ENCODE results near the gene SHISAL2A. TPM values are rescaled to one million over a fixed set of nuclear protein-coding genes. Genes with fewer than 3 reads are reported as not detected.
A peak's percentile ranks its signal among the peaks of the same experiment; 100 is the strongest.

SHISAL2A gene
- 1 to 10 TPM; 1.2 to 2.4 (median 1.5) TPM for polyA plus RNA-seq (ENCODE audit: insufficient read length in 4 of 4)

DNA sequence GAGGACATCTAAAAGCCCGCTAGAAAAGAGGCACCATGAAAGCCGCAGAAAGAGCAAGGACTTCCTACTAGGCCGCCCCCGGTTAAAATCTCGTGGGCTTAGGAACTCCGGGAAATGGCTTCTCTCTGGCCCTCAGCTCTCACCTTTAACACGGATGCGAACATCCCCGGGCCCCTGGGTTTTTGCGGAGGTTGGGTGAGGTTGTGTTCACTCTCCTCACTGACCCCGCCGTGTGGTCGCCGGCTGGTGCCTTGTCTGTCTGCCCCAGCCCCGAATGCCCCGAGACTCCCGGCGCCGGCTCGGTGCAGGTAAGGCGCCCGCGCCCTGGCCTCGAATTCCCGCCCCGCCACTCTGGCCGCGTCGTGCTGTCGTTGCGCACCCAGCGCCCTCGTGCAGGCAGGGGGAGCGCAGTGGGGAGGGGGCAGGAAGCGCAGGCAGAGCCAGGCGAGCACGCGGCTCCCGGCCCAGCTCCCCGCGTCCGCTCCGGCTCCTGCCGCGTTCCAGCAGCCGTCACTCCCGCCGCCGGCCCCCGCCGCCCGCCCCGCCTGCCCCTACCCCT, at the start of gene SHISAL2A:
TSS of gene SHISAL2A (plus strand) at position 437 of the 559 bp plus-strand sequence. CDS start 326 bp downstream, outside the sequence.
- peak in 1 of 4 donors; percentile 29 for DNase-seq (ENCODE audit: low read depth in 4 of 4, low spot score in 2 of 4)

DNA sequence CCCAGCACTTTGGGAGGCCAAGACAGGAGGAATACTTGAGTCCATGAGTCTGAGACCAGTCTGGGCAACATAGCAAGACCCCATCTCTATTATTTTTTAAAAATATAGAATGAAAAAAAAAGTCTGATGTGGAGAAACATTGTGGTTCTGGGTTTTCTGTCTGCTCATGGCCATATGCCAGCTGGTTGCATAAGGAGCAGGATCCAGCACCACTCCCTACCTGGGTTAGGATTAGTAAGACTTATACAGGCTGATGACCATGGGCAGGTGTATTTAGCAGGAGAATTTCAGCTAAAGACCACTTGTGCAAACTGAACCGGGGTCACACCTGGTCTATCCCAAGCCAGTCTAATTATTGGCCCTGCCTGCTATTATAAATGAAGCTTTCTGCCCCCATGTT, 47.5 kb upstream of the SHISAL2A start:
- DNase-seq (ENCODE audit: low read depth in 4 of 4, low spot score in 2 of 4), result no peak

DNA sequence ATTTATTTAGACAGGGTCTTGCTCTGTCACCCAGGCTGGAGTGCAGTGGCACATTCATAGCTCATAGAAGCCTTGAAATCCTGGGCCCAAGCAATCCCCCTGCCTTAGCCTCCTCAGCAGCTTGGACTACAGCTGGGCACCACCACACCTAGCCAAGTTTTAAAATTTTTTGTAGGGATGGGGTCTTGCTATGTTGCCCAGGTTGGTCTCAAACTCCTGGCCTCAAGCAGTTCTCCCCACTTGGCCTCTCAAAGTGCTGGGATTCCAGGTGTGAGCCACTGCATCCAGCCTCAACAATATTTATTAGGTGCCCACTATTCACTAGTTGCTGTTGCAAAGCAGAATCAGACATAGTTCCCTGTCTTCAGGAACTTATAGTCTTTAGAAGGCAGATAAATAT, 44.9 kb upstream of the SHISAL2A start:
- DNase-seq (ENCODE audit: low read depth in 4 of 4, low spot score in 2 of 4), result no peak

DNA sequence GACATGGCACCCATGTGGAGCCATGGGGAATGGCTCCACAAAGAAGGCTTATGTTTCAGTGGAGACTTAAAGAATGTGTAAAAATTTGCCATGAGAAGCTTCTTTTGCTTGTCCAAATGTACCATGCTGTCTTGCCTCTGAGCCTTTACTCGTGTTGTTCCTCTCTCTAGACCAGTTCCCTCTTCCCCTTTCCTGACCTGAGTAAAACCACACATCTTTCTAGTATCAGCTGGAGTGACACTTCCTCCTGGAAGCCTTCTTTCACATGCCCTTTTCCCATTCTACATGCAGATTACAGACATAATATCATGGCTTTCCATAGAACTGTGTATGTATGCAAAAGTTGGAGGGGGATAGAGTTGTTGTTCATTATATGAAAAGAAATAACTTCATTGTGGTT, 44.4 kb upstream of the SHISAL2A start:
- no peak for DNase-seq (ENCODE audit: low read depth in 4 of 4, low spot score in 2 of 4)

DNA sequence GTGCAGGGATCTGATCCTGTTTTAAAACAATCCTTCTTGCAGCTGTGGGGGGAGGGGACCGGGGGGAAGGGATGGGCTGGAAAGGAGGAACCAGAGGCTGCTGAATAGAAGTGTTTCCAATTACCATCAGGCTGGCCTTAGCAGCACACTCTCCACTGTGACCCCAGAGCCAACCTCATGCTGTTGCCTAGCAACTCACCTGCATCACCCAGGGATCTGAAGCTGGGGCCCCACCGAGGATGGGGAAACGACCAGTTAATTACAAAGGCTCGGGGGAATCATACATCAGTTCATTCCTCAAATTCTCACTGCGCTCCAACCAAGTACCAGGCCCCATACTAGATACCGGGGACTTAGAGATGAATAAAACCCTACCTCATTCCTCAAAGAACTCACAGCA, 42.7 kb upstream of the SHISAL2A start:
- DNase-seq (ENCODE audit: low read depth in 4 of 4, low spot score in 2 of 4), result no peak

DNA sequence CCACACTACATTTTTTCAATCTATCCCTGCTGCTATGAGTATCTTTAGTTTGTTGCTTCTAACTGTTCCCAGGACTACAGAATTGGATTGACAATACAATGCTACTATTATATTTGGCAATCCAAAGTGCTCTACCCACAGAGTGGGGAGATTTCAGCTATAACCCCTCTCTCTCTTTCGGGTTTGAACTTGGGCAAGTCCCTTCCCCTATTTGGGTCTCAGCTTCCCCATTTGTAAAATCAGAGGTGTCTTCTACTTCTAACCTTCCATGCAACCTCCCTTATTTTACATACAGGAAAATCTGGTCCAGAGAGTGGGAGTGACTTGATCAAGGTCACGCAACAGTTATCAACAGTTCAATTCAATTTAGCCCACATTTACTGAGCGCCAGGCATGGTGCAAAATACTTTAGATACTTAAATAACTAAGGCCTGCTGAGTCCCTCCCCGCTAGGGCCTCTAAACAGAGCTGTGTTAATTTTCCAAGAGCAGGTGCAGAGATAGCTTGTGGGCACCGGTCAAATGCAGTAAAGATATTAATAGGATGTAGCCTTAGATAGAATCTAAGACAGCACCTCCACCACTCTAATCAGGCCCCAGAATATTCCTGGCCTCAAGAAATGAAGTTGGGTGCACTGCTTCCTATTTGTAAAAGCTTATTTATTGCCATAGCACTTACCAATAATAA, 40.2 kb upstream of the SHISAL2A start:
- no peak for DNase-seq (ENCODE audit: low read depth in 4 of 4, low spot score in 2 of 4)

DNA sequence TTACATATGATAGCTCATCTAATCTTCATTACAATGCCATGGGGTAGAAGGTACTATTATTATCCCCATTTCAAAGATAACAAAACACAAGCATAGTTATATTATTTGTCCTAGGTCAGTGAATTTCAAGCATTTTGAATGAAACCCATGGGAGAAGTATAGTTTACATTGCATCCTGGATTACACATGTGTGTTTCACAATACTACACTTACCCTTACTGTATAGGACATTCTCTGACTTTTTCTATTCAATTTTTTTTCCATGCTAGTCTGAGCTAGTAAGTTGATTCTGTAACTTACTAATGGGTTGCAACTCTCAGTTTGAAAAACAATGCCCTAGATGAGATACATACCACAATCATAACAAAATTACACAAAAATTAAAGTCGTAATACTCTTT, 39.5 kb upstream of the SHISAL2A start:
- DNase-seq (ENCODE audit: low read depth in 4 of 4, low spot score in 2 of 4), result no peak

DNA sequence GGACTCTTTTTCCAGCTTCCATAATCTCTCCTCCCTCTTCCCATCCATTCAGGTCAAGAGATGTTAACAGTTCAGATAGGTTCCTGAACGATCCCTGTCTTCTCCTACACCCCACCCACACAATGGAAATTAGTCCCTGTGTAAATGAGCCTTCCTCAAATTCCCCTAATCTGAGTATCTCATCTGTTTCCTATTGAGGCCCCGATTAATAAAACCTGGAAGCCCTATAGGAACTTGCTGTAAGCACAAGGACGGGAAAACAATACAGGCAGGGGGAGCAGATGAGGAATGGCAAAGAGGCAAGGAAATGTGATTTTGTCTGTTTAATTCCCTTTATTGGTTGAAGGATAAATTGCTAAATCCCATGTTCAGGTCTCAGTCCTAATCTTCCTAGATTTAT, 37.9 kb upstream of the SHISAL2A start:
- DNase-seq (ENCODE audit: low read depth in 4 of 4, low spot score in 2 of 4), result no peak

DNA sequence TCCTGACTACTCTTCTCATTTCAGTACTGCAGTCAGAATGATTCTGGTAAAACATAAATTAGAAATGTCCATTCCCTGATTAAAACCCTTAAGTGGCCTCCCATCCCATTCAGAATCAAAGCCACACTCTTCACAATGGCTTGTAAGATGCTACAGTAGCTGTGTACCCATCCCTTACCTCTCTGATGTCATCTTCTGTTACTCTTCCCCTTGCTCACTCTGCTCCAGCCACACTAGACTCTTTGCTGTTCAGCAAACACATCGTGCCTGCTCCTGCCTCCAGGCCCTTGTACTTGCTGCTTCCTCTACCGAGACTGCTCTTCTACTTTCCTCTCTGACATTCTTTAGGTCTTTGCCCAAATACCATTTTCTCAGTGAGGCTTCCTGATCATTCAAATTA, 35.1 kb upstream of the SHISAL2A start:
- DNase-seq (ENCODE audit: low read depth in 4 of 4, low spot score in 2 of 4), result no peak

DNA sequence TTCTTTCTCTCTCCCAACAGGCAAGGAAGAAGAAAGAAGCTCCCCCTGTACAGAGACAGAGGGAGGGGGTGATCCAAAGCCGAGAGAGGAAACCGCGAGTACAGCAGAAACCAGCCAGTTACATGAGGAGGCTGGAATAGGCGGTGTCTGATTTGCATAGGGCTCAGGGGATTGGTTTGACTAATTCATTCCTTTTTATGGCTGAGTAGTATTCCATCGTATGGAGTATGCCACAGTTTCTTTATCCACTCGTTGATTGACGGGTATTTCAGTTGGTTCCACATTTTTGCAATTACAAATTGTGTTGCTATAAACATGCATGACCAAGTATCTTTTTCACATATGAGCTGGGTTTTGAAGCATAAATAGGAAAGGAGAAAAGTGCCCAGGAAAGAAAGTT, 34.2 kb upstream of the SHISAL2A start:
- DNase-seq (ENCODE audit: low read depth in 4 of 4, low spot score in 2 of 4), result no peak

DNA sequence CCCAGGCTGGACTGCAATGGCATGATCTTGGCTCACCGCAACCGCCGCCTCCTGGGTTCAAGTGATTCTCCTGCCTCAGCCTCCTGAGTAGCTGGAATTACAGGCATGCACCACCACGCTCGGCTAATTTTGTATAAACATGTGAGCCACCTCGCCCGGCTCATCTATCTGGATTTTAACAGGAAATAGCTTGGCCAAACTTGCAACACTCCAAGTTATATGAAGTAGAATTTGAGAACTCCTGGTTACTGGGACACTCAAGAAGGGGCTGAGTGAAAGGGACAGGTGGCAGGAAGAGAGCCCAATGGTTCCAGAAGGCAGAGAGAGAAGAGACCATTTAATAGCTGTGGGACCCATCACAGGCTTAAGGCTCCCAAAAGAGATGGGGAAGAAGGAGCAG, 33.7 kb upstream of the SHISAL2A start:
- DNase-seq (ENCODE audit: low read depth in 4 of 4, low spot score in 2 of 4), result no peak

DNA sequence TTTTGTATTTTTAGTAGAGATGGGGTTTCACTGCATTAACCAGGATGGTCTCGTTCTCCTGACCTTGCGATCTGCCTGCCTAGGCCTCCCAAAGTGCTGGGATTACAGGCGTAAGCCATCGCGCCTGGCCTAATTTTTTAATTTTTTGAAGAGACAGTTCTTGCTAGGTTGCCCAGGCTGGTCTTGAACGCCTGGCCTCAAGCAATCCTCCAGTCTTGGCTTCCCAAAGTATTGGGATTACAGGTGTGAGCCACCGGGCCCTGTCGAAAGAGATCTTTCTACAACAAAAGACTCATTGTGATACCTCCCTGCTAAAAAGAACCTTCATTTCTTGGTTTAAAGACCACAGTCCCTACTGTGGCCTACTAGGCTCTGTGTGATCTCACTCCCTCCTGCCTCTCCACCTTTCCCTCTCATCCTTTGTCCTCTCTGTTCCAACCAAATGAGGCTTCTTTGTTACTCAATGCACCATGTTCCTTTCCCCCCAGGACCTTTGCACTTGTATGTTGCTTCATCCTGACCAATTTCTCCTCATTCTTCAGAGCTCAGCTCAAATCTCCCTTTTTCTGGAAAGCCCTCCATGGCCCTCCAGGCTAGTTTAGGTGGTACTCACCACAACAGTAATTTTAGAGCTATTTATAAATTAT, 32.3 kb upstream of the SHISAL2A start:
- no peak for DNase-seq (ENCODE audit: low read depth in 4 of 4, low spot score in 2 of 4)

DNA sequence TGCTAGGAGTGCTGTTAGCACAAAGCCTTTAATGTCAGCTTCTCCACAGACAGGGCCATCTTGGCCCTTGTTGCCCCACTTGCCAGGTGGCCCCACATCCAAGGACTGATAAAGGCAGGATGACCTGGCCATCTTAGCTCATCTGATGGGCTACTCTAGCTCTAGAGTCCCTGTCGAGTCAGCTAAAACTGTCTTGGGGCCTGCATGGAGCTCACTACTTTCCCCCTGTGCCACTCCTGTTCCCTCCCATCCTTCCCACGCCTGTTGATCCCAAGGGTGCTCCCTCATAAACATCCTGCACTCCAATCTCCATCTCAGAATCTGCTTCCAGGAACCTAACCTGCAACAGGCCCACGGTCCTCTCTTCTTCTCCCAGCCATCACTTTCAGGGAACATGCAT, 31.4 kb upstream of the SHISAL2A start:
- no peak for DNase-seq (ENCODE audit: low read depth in 4 of 4, low spot score in 2 of 4)

DNA sequence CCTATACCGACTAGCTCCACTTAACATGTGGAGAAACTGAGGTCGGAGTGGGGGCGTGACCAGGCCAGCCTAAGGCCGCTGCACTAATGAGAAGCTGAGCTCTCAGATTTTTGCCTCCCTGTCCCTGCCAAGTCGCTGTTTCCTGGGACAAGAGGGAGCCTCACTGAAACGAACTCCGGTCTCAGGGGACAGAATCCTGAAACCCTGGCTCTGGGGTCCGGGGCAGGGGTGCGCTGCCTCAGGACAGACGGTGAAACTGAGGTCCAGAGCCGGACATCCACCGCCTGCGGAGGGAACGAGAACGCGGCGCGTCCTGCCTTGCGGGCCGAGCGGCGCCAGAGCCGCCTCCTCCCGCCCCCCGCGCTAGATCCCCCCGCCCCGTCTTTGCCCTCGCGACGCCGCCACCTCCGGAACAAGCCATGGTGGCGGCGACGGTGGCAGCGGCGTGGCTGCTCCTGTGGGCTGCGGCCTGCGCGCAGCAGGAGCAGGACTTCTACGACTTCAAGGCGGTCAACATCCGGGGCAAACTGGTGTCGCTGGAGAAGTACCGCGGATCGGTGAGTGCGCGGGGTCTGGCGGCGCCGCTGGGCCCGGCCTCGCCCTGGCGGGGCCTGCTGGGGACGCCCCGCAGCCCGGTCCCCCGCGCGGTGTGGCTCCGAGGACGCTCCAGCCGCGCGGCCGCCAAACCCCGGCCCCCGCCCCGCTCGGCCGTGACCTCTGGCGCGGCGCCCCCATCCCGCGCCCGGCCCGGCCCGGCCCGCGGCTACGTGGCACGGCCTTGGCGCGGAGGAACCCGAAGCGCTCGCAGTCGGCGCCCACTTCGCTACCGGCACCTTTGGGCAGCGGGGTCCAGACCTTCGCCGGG, 30.7 kb upstream of the SHISAL2A start, which contains the start of gene GPX7:
TSS of gene GPX7 (plus strand) at position 381 of the 865 bp plus-strand sequence. CDS start at position 420, 39 bp downstream.
- no peak for DNase-seq (ENCODE audit: low read depth in 4 of 4, low spot score in 2 of 4)

DNA sequence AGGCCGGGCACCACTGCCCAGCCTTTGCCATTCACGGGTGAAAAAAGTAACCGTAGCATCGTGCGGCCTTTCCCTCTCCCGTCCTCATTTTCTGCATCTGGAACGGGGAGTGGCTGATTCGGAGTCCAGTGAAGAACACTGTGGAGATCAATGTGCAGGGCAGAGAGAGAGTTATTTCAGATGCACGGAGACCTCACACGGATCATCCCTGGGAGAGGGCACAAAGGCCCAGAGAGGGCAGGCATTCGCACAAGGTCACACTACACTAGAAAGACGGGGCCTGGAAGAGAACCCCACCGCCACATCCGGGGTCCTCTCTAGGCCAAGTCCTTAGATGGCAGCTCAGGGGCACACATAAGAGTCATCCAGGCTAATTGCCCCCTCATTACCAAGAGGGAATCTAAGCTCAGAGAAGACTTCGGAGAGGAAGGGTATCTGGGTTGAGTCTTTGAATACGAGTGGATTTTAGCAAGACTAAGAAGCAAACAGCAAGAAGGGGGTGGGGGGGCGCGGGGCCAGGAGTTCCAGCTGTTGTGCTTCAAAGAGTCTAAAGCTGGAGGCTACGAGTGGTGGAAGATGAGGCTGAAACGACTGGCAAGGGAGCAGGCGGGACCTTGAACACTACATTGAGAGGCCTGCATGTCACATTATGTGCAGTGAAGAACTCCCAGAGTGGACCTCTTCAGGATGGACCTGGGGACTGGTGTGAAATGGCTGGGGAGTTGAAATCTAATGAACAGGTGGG, 29.9 kb upstream of the SHISAL2A start:
- DNase-seq (ENCODE audit: low read depth in 4 of 4, low spot score in 2 of 4), result no peak

DNA sequence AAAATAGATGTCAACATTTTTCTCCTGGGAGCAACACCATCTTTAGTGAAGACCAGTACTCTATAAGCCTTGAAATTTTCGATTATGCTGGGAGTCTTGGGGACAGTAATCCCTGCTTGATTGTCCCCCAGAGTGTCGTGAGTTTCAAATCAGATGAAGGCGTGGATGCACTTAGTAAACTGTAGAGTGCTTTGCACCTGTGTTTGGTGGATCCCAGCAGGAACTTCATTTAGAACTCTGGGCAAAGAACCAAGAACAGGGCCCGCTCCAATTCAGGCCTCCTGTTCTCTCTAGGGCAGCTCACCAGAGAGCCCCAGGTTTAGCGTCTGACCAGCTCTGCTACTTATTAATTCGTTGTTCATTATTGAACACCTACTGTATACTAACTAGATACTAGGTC, 29.3 kb upstream of the SHISAL2A start:
- DNase-seq (ENCODE audit: low read depth in 4 of 4, low spot score in 2 of 4), result no peak

DNA sequence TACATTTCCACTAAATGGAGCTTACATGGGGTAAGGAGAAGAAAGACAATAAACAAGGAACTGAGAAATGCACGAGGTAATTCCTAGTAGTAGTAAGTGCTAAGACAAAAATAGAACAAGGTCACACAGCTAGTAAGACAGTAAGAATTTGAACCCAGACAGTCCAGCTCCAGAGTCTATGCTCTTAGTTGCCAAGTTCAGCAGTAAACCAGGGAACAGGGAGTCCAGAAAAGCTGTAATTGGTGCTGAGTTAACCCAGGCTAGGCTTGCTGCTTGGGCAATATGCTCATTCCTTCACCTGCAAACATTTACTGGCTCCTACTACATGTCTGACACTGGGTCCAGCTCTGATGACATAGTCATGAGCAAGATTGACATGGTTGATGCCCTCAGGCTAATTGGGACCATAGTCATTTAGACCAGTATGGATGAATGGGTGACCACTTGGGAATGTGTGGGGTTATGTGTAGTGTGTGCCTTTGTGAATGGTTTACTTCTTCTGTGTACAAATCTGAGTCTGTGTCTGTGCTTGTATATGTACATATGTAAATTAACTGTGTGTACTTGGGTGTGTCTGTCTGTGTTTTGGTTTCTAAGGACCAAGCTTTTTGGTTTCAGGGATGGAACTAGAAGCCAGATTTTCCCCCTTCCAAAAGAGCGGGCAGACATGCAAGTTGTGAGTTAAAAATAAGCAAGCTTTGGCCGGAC, 28.8 kb upstream of the SHISAL2A start:
- no peak for DNase-seq (ENCODE audit: low read depth in 4 of 4, low spot score in 2 of 4)

DNA sequence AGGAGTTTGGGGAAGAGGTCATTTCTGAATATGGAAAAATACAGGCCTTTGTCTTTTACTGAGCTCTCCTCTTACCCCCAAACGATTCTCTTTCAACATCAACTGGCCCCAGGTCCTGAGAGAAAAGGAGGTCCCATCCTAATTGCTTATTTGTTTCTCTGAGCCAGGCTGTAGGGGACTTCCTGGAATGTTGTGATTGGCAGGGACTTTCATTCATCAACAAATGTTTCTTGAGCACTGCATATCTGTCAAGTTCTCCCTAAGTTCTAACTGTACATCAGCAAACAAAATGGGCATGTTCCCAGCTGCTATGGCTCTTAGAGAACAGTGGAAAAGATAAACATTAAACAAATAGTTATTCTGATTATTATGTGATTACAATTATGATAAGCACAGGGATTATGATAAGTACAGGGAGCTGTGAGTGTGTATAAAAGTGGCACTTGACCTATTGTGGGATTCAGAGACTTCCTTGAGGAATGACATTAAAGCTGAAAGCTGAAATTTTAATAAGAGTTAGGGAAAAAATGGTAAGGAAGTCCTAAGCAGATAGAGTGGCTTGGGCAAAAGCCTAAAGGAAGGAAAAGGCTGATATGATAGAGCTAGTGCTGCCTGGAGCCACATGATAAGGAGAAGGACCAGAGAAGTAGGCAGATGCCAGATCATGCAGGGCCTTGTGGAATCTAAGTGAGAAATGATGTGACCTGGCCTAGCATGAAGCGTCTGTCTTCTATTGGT, 19.2 kb upstream of the SHISAL2A start:
- no peak for DNase-seq (ENCODE audit: low read depth in 4 of 4, low spot score in 2 of 4)

DNA sequence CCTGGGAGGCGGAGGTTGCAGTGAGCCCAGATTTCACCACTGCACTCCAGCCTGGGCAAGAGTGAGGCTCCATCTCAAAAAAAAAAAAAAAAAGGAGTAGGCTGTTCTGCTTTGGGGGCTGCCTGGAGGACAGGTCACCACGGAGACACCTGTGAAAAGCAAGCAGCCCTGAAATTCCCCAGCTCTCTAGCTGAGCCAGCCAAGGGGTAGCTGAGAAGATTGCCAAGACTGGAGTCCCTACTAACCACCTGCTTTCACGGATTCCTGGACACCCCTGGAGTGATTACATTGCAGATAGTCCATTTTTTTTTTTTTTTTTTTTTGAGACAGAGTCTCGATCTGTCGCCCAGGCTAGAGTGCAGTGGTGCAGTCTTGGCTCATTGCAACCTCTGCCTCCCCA, 18.3 kb upstream of the SHISAL2A start:
- DNase-seq (ENCODE audit: low read depth in 4 of 4, low spot score in 2 of 4), result no peak
